NCI-H187 (cell line): ENCODE measurements around the gene YBEY.

Experiments used
- DNase-seq, 2 experiments: peaks; one replicate each; lab custom pipeline; 2025; lab: John Stamatoyannopoulos, UW

Gene YBEY

DNA sequence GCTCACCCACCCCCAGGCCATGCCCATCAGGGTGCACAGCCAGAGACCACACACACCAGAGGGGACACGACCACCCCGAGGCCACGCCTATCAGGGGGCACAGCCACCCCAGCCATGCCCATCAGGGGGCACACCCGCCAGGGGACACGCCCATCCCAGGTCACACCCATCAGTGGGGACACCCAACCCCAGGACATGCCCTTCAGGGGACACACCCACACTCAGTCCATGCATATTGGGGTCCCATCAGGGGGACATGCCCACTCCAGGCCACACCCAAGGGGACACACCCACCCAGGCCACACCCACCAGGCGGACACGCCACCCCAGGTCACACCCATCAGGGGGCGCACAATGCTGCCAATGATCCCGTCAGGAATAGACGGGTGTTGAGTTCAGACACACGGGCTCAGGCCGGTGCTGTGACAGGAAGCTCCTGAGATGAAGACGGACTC lies 21.4 kb upstream of the YBEY start:
- DNase-seq: no peak

GRCh38 chr21:46265736-46266525 lies 20.2 kb upstream of the YBEY start:
- DNase-seq: no peak

GRCh38 chr21:46266946-46267345 lies 19.2 kb upstream of the YBEY start:
- no peak for DNase-seq

DNA sequence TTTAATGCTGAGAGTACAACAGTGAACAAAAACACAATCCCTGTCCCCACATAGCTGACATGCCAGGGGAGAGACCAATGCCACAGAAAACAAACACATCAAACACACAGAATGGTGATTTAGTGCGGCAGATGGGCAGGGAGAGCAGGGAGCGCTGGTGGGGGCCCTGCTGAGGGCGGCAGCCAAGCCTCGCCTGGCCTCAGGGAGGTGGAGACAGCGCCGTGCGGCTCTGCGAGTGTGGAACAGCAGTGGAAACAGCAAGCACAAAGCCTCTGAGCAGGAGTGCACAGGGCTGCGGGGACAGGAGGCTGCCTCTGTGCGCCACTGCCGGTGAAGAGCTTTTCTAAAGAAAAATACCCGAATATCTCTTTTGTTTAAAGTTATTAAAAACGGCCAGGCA lies 17.8 kb upstream of the YBEY start:
- DNase-seq: no peak

GRCh38 chr21:46269466-46269865 lies 16.7 kb upstream of the YBEY start:
- DNase-seq: no peak

DNA sequence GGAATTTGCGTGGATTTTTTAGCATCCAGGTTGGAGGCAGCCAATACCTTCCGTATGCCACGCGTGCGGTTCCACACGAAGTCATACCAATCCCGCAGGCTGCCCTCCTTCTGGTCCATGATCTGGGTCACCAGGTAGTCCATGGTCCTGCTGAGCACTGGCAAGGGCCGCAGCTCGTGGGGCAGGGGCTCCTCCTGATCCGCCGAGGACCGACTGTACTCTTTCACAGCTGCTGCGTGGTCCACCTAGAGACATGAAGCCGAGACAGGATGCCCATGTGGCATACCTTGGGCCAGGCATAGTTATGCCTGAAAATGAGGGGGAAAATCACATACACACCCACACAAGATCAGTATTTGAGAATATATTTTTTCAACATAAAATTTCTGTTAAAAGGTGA lies 12.8 kb upstream of the YBEY start:
- DNase-seq: no peak

- no peak for DNase-seq
Measured at GRCh38 chr21:46274797-46275390, 11.2 kb upstream of the YBEY start.

DNA sequence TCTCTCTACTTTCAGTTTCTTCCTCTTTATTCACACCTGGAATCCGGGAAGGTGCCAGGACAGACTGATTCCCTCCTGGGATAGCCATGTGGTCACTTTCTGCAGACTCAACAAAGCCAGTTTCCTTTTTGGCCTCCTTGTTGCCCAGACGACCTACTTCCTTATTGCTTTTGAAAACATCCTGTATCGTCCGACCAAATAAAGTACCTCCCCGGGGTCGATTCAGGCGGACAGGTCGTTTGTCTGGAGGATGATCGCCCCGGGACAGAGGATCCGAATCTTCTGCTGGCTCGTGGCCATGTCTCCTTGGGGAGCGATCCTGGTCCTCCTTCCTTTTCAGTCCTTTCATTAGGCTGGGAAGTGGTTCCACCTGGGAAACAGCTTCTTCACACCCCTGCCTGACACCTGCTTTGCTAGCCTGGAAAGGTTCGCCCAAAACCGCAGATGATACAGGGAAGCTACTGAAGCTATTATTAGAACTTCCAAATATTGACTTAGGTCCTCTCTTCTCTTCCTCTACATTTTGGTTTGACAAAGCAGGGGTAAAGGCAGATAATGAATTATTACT lies 2.0 kb upstream of the YBEY start:
- DNase-seq: no peak

GRCh38 chr21:46284733-46285132 lies 1.4 kb upstream of the YBEY start:
- no peak for DNase-seq

GRCh38 chr21:46285206-46285661 lies 908 bp upstream of the YBEY start, which contains the start of gene MCM3AP:
Gene MCM3AP, minus strand, starts transcription at chr21:46285611. Its CDS starts 325 bp downstream, at chr21:46285286.
- DNase-seq: no peak

DNA sequence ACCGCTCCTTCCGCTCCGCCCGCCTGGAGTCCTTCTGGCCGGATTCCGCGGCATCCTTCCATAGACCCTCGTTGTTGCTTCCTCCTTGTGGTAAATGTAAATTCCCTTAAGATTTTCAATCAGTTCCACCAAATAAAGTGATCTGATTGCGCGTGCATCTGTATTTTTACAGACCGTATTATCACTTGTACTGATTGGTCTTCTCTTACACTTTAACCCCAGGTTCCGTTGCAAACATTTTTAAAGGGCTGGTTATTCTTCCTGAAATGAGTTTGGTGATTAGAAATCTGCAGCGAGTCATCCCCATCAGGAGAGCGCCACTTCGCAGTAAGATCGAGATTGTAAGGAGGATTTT lies 483 bp downstream of the YBEY start:
- DNase-seq: no peak

GRCh38 chr21:46287541-46287940 lies 1.4 kb downstream of the YBEY start:
- DNase-seq: no peak

DNA sequence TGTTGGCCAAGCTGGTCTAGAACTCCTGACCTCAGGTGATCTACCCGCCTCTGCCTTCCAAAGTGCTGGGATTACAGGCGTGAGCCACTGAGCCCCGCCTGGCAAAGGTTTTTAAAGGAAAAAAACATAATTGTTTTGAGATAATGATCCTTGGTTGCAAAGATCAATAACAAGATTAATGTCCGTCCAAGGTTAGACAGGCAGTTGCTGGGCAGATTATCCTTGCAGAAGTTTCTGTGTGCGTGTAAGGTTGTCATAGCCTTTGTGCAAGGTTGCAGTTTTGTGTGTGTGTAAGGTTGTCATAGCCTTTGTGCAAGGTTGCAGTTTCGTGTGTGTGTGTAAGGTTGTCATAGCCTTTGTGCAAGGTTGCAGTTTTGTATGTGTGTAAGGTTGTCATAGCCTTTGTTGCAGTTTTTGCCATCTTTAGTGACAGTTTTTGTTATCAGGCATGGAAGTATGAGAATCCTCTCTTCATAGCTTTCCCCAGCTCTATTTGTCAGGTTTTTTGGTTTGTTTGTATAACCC lies 3.6 kb downstream of the YBEY start:
- DNase-seq: no peak

GRCh38 chr21:46291561-46291960 lies 5.4 kb downstream of the YBEY start:
- DNase-seq: no peak

- DNase-seq: no peak
Measured at GRCh38 chr21:46294647-46295176, 8.6 kb downstream of the YBEY start.

DNA sequence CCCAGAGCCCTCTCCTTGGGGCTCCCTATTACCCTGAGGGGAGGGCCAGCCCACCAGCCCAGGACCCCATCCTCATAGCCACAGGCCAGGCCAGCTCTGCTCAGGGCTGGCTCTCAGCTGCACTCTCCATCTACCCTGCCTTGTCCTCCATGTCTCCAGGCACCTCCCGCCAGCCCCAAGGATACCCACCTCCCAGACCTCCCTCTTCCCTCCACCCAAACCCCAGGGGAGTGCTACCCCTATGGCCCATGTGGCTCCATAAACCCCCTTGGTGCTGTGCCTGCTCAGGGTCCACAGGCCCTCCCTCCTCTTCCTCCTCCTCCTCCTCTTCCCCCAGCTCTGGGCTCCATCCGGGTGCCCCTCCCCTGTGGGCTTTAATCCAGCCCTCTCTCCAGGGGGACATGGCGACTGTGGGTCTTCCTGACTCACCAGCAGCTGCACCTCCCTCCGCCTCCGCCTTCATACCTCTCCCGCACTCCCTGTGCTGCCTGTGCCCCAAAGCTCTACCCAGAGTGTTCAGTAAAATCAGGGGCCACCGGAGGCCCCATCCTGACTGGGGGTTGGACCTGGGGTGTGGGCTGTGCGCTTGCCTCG lies 9.1 kb downstream of the YBEY start:
- no peak for DNase-seq

DNA sequence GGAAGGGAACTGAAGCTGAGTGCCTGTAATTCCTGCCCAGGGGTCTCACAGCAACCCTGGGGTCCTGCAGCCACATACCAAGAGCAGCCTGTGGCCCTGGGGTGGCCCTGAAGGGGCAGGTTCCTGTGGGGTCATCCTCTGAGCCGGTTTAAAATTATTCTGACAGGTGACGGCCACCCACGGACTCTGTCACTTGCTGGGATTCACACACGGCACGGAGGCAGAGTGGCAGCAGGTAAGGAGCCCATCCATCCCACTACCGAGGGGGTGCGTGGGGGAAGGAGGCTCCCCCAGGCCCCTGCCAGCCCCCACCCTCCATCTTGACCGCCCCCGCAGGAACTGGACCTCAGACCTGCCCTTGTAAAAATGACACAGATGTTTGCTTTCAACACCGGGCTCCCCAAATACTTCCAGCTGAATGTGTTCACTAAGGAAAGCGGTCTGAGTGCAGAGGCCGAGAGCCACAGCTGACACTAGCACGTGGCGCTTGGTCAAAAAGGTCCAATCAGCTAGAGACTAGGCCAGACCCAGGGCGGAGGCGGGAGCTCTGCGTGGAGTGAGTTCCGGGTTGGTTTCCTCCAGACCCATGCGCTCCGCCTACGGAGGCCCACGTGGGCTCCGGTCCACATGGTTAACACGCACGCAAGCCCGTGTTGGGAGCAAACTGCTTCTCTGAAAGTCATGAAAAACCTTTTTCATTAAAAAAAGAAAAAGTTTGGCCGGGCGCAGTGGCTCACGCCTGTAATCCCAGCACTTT lies 10.0 kb downstream of the YBEY start:
- no peak for DNase-seq

DNA sequence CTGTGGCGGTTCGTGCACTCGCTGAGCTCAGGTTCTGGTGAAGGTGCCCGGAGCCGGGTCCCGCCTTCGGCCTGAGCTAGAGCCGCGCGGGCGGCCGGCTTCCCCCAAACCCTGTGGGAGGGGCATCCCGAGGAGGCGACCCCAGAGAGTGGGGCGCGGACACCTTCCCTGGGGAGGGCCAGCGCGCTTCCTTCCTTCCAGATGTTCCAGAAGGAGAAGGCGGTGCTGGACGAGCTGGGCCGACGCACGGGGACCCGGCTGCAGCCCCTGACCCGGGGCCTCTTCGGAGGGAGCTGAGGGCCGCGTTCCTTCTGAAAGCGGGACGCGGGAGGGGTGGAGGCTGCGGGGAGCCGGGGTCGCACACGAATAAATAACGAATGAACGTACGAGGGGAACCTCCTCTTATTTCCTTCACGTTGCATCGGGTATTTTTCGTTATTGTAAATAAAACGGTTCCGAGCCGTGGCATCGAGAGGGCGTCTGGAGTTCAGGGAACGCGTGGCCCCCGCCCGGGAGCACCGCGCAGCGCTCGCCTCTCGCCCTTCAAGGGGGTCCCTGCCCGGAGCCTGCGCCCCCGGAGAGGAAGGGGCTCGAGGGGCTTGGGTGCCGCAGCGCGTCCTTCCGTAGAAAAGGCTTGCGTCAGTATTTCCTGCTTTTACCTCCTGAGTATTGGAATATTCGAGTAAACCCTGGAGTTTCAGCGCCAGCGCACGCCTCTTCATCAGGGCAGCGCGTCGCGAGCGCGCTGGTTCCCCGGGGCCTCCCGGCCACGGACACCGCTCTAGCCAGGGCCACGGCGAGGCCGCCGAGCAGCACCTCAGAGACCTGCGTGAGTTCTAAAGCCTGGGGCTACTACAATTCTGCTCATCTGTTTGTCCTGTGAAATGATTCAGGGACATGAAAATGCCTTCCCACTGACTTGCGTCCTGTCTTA lies 11.5 kb downstream of the YBEY start:
- DNase-seq: no peak

GRCh38 chr21:46299167-46299566 lies 13.0 kb downstream of the YBEY start:
- DNase-seq: no peak

- no peak for DNase-seq
Measured at GRCh38 chr21:46301759-46302158, 15.6 kb downstream of the YBEY start.

DNA sequence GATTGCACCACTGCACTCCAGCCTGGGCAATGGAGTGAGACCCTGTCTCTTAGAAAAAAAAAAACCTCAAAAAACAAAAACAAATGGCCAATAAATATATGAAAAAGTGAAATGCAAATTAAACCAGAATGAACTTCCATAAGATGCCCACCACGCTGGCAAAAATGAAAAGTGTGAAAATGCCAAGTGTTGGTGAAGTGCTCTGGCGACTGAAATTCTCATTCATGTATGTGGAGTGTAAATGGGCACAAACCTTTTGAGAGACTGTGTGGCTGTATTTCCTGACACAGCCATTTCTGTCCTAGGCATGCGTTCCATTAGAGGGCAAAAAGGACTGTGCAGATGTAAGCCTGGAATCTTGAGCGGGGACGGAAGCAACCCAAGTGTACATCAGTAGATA lies 18.3 kb downstream of the YBEY start:
- DNase-seq: no peak
